Neuron (in vitro differentiated cells): ENCODE measurements around the gene TCP11L2.
"Not testable (repeated sequence)": the region's sequence is repeated elsewhere in the genome, so short reads cannot be mapped to it uniquely, and the experiment has no call there.

ENCODE experiments used
- H2AFZ ChIP-seq: one replicate; pipeline ENCODE4 v1.6.1; 2013; ENCODE audit warnings: low read depth, mild to moderate bottlenecking, inconsistent platforms, low read length, moderate library complexity
- H3K27me3 ChIP-seq: one replicate; pipeline ENCODE4 v1.6.1; 2013; ENCODE audit warnings: low read length; ENCODE audit not compliant: insufficient read depth
- H3K36me3 ChIP-seq: one replicate; pipeline ENCODE4 v1.6.1; 2013; ENCODE audit warnings: low read length; ENCODE audit not compliant: insufficient read depth
- H3K4me1 ChIP-seq: one replicate; pipeline ENCODE4 v1.6.1; 2013; ENCODE audit warnings: low read length; ENCODE audit not compliant: insufficient read depth
- H3K4me3 ChIP-seq: 2 replicates; pipeline ENCODE4 v1.5.1; 2013; ENCODE audit warnings: mild to moderate bottlenecking, low read length, moderate library complexity
- H3K9me3 ChIP-seq: one replicate; pipeline ENCODE4 v1.6.1; 2013; ENCODE audit warnings: low read length

Gene TCP11L2

GRCh38 chr12:106274575-106275121, 27.9 kb upstream of the TCP11L2 start:
- Histone ChIP-seq H3K36me3 (no peaks in the 10 kb centered on the region), H2AFZ (no peak overlapping the region), H3K27me3 (no peaks in the 10 kb centered on the region), H3K4me1 (no peaks in the 10 kb centered on the region), H3K4me3 (no peak overlapping the region), H3K9me3 (no peaks in the 10 kb centered on the region)

- no peaks in the 10 kb centered on the region for H3K9me3 ChIP-seq
- no peaks in the 10 kb centered on the region for H3K4me1 ChIP-seq
- H3K27me3 ChIP-seq, result no peaks in the 10 kb centered on the region
- no peak overlapping the region for H2AFZ ChIP-seq
- H3K4me3 ChIP-seq, result no peak overlapping the region
- H3K36me3 ChIP-seq, result no peaks in the 10 kb centered on the region
Measured at GRCh38 chr12:106275458-106275857, 27.1 kb upstream of the TCP11L2 start.

- no peaks in the 10 kb centered on the region for H3K4me1 ChIP-seq
- H2AFZ ChIP-seq, result no peak overlapping the region
- no peak overlapping the region for H3K4me3 ChIP-seq
- no peaks in the 10 kb centered on the region for H3K9me3 ChIP-seq
- H3K36me3 ChIP-seq, result no peaks in the 10 kb centered on the region
- no peaks in the 10 kb centered on the region for H3K27me3 ChIP-seq
Measured at GRCh38 chr12:106276032-106276740, 26.3 kb upstream of the TCP11L2 start.

- Histone ChIP-seq H3K27me3 (no peaks in the 10 kb centered on the region), H3K4me3 (no peak overlapping the region), H3K9me3 (no peaks in the 10 kb centered on the region), H2AFZ (no peak overlapping the region), H3K4me1 (no peaks in the 10 kb centered on the region), H3K36me3 (no peaks in the 10 kb centered on the region)
Measured at GRCh38 chr12:106280106-106280505, 22.4 kb upstream of the TCP11L2 start.

- no peaks in the 10 kb centered on the region for H3K36me3 ChIP-seq
- no peak overlapping the region for H3K4me3 ChIP-seq
- no peaks in the 10 kb centered on the region for H3K9me3 ChIP-seq
- no peaks in the 10 kb centered on the region for H3K27me3 ChIP-seq
- H3K4me1 ChIP-seq, result no peaks in the 10 kb centered on the region
- no peak overlapping the region for H2AFZ ChIP-seq
Measured at GRCh38 chr12:106281056-106281782, 21.3 kb upstream of the TCP11L2 start.

- H3K4me3 ChIP-seq, result no peak overlapping the region
Measured at GRCh38 chr12:106281804-106282203, 20.7 kb upstream of the TCP11L2 start.

GRCh38 chr12:106282457-106283097, 20.0 kb upstream of the TCP11L2 start:
- Histone ChIP-seq H3K4me1 (no peaks in the 10 kb centered on the region), H2AFZ (no peak overlapping the region), H3K9me3 (no peaks in the 10 kb centered on the region), H3K27me3 (no peaks in the 10 kb centered on the region), H3K4me3 (no peak overlapping the region), H3K36me3 (no peaks in the 10 kb centered on the region)

More at GRCh38 chr12:106281804-106282203, 20.7 kb upstream of the TCP11L2 start:
- no peaks in the 10 kb centered on the region for H3K4me1 ChIP-seq
- no peak overlapping the region for H2AFZ ChIP-seq
- H3K9me3 ChIP-seq, result no peaks in the 10 kb centered on the region
- H3K27me3 ChIP-seq, result no peaks in the 10 kb centered on the region
- H3K36me3 ChIP-seq, result no peaks in the 10 kb centered on the region

- Histone ChIP-seq H3K36me3 (no peaks in the 10 kb centered on the region), H2AFZ (no peak overlapping the region), H3K9me3 (no peaks in the 10 kb centered on the region), H3K4me3 (no peak overlapping the region), H3K4me1 (no peaks in the 10 kb centered on the region), H3K27me3 (no peaks in the 10 kb centered on the region)
Measured at GRCh38 chr12:106284358-106285105, 18.0 kb upstream of the TCP11L2 start.

- H2AFZ ChIP-seq, result no peak overlapping the region
- H3K4me3 ChIP-seq, result no peak overlapping the region
- H3K36me3 ChIP-seq, result no peaks in the 10 kb centered on the region
- H3K27me3 ChIP-seq, result no peaks in the 10 kb centered on the region
- no peaks in the 10 kb centered on the region for H3K4me1 ChIP-seq
- H3K9me3 ChIP-seq, result no peaks in the 10 kb centered on the region
Measured at GRCh38 chr12:106285982-106286381, 16.6 kb upstream of the TCP11L2 start.

GRCh38 chr12:106286576-106287162, 15.9 kb upstream of the TCP11L2 start:
- not testable (repeated sequence) for H3K9me3 ChIP-seq, H3K4me1 ChIP-seq, H3K36me3 ChIP-seq, H3K4me3 ChIP-seq, H2AFZ ChIP-seq, H3K27me3 ChIP-seq

GRCh38 chr12:106287364-106287763, 15.2 kb upstream of the TCP11L2 start:
- Histone ChIP-seq H3K4me1 (no peaks in the 10 kb centered on the region), H2AFZ (no peak overlapping the region), H3K9me3 (no peaks in the 10 kb centered on the region), H3K27me3 (no peaks in the 10 kb centered on the region), H3K36me3 (no peaks in the 10 kb centered on the region), H3K4me3 (no peak overlapping the region)

GRCh38 chr12:106288101-106288493, 14.4 kb upstream of the TCP11L2 start:
- H2AFZ ChIP-seq, result no peak overlapping the region
- H3K36me3 ChIP-seq, result no peaks in the 10 kb centered on the region
- no peaks in the 10 kb centered on the region for H3K9me3 ChIP-seq
- H3K27me3 ChIP-seq, result no peaks in the 10 kb centered on the region
- no peak overlapping the region for H3K4me3 ChIP-seq
- no peaks in the 10 kb centered on the region for H3K4me1 ChIP-seq
